Stimulated activated CD4-positive, alpha-beta T cell treated with anti-CD3 and anti-CD28 coated beads, TNF-alpha, amount 100 ng/mL, for 1 hour (primary cell): ENCODE measurements around the gene TIGIT.

Source experiments
- DNase-seq, 3 donors: peaks; one replicate each; pipeline ENCODE4 v3.0.0-alpha.2; 2020; ENCODE audit warnings: low read depth in 3 of 3, low spot score in 1 of 3

Gene TIGIT

DNA sequence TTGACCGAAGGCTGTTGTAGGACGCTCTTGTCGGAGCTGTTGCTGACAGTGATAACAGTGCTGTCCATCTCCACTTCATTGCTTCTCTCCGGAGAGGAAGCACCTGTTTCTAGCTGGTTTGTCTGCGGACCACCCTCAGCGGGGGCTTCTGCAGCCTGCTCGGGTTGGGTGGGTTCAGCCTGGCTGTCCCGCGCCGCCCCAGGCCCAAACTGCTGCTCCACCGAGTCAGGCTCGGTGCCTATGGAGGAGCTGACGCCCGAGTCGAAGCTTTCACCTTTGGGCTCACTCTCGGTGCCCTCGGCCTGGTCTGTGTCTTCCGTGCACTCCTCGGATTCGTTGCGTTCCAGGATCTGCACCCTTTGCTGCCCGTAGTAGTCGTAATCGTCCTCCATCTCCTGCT, 56.9 kb downstream of the TIGIT start:
- DNase-seq, result no peak

DNA sequence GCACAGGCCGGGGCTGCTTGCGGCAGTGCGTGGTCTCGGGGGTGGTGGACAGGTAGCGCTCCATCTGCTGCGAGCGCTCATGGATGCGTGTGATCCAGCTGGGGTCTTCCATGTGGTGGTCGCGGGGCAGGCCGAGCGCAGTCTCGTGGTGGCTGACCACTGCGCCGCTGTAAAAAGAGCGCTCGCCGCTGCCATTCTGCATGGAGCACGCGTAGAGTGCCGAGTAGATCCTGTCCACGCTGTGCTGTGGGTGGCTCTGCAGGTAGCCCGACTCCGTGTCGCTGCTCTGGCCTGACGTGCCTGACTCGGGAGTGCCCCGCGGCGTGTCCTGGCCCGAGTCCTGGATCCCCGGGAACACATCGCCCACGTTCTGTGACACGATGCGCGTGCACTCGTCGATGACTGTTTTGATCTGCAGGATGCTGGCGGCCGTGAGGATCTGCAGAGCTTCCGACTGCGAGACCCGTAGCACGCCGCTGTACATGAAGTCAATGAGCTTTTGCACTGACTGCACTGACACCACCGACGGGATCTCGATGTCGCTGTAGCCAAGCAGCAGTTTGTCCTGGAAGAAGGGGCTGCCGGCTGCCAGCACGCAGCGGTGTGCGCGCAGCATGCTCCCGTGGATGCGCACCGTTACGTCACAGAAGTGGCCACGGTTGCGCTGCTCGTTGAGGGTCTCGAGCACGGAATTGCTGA, 57.4 kb downstream of the TIGIT start:
- no peak for DNase-seq

DNA sequence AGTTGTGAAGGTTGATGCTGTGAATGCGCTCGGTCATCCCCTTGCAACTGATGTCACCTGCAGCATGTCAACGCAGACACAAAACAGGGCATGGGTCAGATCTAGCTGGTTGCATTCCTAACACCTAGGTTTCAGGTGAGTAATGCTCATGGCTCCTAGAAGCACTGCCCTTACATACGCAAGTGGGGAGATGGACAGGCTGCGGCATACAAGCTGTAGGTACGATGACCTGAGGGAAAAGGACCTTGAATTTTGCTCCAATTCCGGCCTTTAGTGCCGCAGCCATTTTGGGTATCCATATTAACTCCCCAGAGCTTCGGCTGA, 58.0 kb downstream of the TIGIT start:
- DNase-seq, result no peak

DNA sequence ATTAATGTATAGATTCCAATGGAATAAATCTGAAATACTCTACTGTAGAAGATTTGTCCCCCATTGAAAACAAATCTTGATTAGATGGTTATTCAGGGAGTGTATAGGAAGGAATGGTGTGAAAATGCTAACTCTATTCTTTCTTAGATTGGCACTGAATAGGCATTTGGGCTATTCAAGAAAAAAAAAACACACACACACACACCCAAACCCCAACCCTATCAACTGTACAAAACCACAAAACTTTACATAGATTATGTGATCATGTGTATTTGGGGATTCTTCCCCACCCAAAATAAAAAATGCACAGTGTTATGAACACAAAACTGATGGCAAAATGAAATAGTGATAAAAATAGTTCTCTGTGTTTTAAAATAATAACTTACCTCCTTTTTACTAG, 61.8 kb downstream of the TIGIT start:
- no peak for DNase-seq

DNA sequence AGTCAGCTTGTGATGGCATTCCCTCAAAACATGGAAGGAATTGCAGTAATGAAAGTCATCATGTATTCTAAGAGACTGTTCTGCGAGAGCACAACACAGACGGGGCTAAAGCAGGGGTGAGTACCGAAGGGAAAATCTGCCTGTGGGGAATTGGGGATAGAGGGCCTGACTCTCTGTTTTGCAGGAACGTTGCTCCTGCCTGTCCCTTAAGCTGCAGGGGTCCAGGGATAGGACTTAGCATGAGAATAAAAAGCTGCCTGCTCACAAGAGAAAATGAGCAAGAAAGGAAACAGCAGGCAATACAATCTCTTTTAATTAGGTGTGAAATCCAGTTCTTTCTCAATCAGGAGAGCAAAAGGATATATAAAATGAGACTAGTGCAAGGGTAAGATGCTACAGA, 62.2 kb downstream of the TIGIT start:
- no peak for DNase-seq

DNA sequence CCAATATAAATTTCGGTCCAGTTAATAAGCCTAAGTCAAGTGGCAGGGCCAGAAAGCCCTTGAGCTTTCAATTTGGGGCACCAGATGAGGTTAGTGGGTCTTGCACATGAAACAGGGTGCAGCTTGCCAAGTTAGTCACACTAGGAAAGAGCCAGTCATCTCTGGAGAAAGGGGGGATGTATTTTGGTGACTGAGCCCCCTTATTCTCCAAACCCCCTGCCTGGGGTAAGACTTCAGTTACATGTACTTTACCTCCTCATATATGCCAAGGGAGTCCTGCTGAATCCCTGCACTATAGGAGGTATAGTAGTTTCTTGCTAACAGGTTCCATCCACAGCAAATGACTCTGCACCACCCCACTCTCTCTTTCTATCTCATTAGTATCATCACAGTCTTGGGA, 62.7 kb downstream of the TIGIT start:
- DNase-seq, result no peak
